GM15510 (cell line): ENCODE results near the gene PAPOLG.

Experiments
- POLR2A ChIP-seq: IDR thresholded peaks from 3 replicates; pipeline ENCODE4 v1.6.1; 2011; ENCODE audit warnings: borderline replicate concordance; ENCODE audit not compliant: insufficient read length; ENCODE audit errors: extremely low read depth

The PAPOLG gene

GRCh38 chr2:60745330-60745729 is 10.7 kb upstream of the PAPOLG start:
- TF ChIP-seq POLR2A: no peak

- no peak for TF ChIP-seq POLR2A
These were observed 10.3 kb upstream of the PAPOLG start for GRCh38 chr2:60745761-60746160.

- TF ChIP-seq POLR2A: no peak
These were observed 9.8 kb upstream of the PAPOLG start for GRCh38 chr2:60746318-60746717.

- TF ChIP-seq POLR2A: no peak
These were observed 3.6 kb downstream of the PAPOLG start for GRCh38 chr2:60759654-60760053.

- TF ChIP-seq POLR2A: no peak
These were observed 8.9 kb downstream of the PAPOLG start for GRCh38 chr2:60764736-60765534.

GRCh38 chr2:60766283-60766682 is 10.2 kb downstream of the PAPOLG start:
- no peak for TF ChIP-seq POLR2A

GRCh38 chr2:60771508-60771907 is 15.4 kb downstream of the PAPOLG start:
- no peak for TF ChIP-seq POLR2A

- no peak for TF ChIP-seq POLR2A
These were observed 19.1 kb downstream of the PAPOLG start for GRCh38 chr2:60775048-60775639.

- no peak for TF ChIP-seq POLR2A
These were observed 22.3 kb downstream of the PAPOLG start for GRCh38 chr2:60778352-60778751.

GRCh38 chr2:60779426-60779825 is 23.4 kb downstream of the PAPOLG start:
- TF ChIP-seq POLR2A: no peak

GRCh38 chr2:60780721-60781120 is 24.7 kb downstream of the PAPOLG start:
- TF ChIP-seq POLR2A: no peak

- TF ChIP-seq POLR2A: no peak
These were observed 37.1 kb downstream of the PAPOLG start for GRCh38 chr2:60793169-60793568.

GRCh38 chr2:60794271-60794863 is 38.3 kb downstream of the PAPOLG start:
- no peak for TF ChIP-seq POLR2A

GRCh38 chr2:60796573-60797509 is 40.8 kb downstream of the PAPOLG start:
- TF ChIP-seq POLR2A: no peak

GRCh38 chr2:60804473-60804872 is 48.4 kb downstream of the PAPOLG start:
- no peak for TF ChIP-seq POLR2A
